ENCODE results near the gene IRF4. TPM values are rescaled to one million over a fixed set of nuclear protein-coding genes. Genes with fewer than 3 reads are reported as not detected.

Gene IRF4
- total and polyA plus RNA-seq, 4 donors, result 0.85 to 5.0 (median 2.9) TPM

DNA sequence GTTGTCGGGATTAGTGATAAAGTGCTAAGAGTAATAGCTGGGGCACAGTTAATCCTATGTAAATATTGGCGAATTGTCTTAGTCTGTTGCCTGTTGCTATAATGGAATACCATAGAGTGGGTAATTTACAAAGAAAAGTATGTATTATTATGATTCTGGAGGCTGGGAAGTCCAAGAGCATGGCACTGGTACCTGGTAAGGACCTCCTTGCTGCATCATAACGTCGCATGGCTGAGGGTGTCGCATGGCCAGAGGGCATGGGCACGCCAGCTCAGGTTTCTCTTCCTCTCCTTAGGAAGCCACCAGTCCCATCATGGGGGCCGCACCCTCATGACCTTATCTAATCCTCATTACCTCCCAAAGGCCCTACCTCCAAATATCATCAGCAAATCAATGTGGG is 29.7 kb downstream of the IRF4 start:
- no peak for DNase-seq
- Histone ChIP-seq H3K4me3 (no peak overlapping the region), H3K9ac (ENCODE audit: insufficient read depth in 1 of 2, low read length in 2 of 2) (no peak overlapping the region), H3K4me1 (ENCODE audit: control insufficient read depth in 5 of 5, insufficient read depth in 5 of 5, low read length in 5 of 5) (peaks cover 0 to 7% (median 0%) of the 10 kb centered on the region in 5 donors), H3K27me3 (ENCODE audit: control insufficient read depth in 3 of 3, insufficient read depth in 3 of 3, low read length in 2 of 3) (peaks cover 0 to 2% (median 0%) of the 10 kb centered on the region in 3 donors), H3K36me3 (ENCODE audit: control insufficient read depth in 4 of 4, insufficient read depth in 4 of 4, low read length in 4 of 4) (no peaks in the 10 kb centered on the region), H3K9me3 (ENCODE audit: control insufficient read depth in 4 of 4, insufficient read depth in 3 of 4, low read length in 3 of 4) (peaks cover 0 to 6% (median 3%) of the 10 kb centered on the region in 4 donors), H3K27ac (ENCODE audit: low read depth in 1 of 2, low read length in 1 of 2) (no peak overlapping the region)
- TF ChIP-seq, protein P1, sequence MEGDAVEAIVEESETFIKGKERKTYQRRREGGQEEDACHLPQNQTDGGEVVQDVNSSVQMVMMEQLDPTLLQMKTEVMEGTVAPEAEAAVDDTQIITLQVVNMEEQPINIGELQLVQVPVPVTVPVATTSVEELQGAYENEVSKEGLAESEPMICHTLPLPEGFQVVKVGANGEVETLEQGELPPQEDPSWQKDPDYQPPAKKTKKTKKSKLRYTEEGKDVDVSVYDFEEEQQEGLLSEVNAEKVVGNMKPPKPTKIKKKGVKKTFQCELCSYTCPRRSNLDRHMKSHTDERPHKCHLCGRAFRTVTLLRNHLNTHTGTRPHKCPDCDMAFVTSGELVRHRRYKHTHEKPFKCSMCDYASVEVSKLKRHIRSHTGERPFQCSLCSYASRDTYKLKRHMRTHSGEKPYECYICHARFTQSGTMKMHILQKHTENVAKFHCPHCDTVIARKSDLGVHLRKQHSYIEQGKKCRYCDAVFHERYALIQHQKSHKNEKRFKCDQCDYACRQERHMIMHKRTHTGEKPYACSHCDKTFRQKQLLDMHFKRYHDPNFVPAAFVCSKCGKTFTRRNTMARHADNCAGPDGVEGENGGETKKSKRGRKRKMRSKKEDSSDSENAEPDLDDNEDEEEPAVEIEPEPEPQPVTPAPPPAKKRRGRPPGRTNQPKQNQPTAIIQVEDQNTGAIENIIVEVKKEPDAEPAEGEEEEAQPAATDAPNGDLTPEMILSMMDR (IDR thresholded peaks at IDR 0.05; ENCODE audit: control extremely low read depth, extremely low read depth), result no peak
- no peak for ATAC-seq (ENCODE audit: insufficient read depth, low FRiP score)
- WGBS, 2 donors, result 96% methylated on average over 7 of the region's 7 CpGs

- peaks cover 0 to 7% (median 0%) of the 10 kb centered on the region in 5 donors for H3K4me1 ChIP-seq (ENCODE audit: control insufficient read depth in 5 of 5, insufficient read depth in 5 of 5, low read length in 5 of 5)
- WGBS, 2 donors, result 42 to 59% methylated on average over 6 of the region's 6 CpGs
- H3K9ac ChIP-seq (ENCODE audit: insufficient read depth in 1 of 2, low read length in 2 of 2), result no peak overlapping the region
- H3K36me3 ChIP-seq (ENCODE audit: control insufficient read depth in 4 of 4, insufficient read depth in 4 of 4, low read length in 4 of 4), result no peaks in the 10 kb centered on the region
- peaks cover 0 to 2% (median 0%) of the 10 kb centered on the region in 3 donors for H3K27me3 ChIP-seq (ENCODE audit: control insufficient read depth in 3 of 3, insufficient read depth in 3 of 3, low read length in 2 of 3)
- peaks cover 0 to 6% (median 2%) of the 10 kb centered on the region in 4 donors for H3K9me3 ChIP-seq (ENCODE audit: control insufficient read depth in 4 of 4, insufficient read depth in 3 of 4, low read length in 3 of 4)
- H3K27ac ChIP-seq (ENCODE audit: low read depth in 1 of 2, low read length in 1 of 2), result no peak overlapping the region
- DNase-seq (peak; percentile 4 to 28 (median 24)), ATAC-seq (ENCODE audit: insufficient read depth, low FRiP score) (peak; percentile 80)
- TF ChIP-seq, protein P1 (IDR thresholded peaks at IDR 0.05; ENCODE audit: control extremely low read depth, extremely low read depth), result no peak
- no peak overlapping the region for H3K4me3 ChIP-seq
These were observed 31.0 kb downstream of the IRF4 start for GRCh38 chr6:422433-423054.

- TF ChIP-seq, protein P1 (IDR thresholded peaks at IDR 0.05; ENCODE audit: control extremely low read depth, extremely low read depth), result no peak
- Histone ChIP-seq H3K27me3 (ENCODE audit: control insufficient read depth in 3 of 3, insufficient read depth in 3 of 3, low read length in 2 of 3) (no peaks in the 10 kb centered on the region), H3K4me1 (ENCODE audit: control insufficient read depth in 5 of 5, insufficient read depth in 5 of 5, low read length in 5 of 5) (peaks cover 0 to 7% (median 0%) of the 10 kb centered on the region in 5 donors), H3K27ac (ENCODE audit: low read depth in 1 of 2, low read length in 1 of 2) (peak overlapping the region in 1 of 2 donors; percentile 7), H3K9me3 (ENCODE audit: control insufficient read depth in 4 of 4, insufficient read depth in 3 of 4, low read length in 3 of 4) (peaks cover 0 to 6% (median 2%) of the 10 kb centered on the region in 4 donors), H3K36me3 (ENCODE audit: control insufficient read depth in 4 of 4, insufficient read depth in 4 of 4, low read length in 4 of 4) (no peaks in the 10 kb centered on the region), H3K9ac (ENCODE audit: insufficient read depth in 1 of 2, low read length in 2 of 2) (no peak overlapping the region), H3K4me3 (no peak overlapping the region)
- no peak for ATAC-seq (ENCODE audit: insufficient read depth, low FRiP score)
- WGBS, 2 donors, result 94 to 95% methylated on average over 11 of the region's 11 CpGs
- no peak for DNase-seq
These were observed 31.7 kb downstream of the IRF4 start for GRCh38 chr6:423055-423798.

Data from lung (tissue), 12 donors.